ENCODE data around the gene KLHDC10.
"Not testable (repeated sequence)": the region's sequence is repeated elsewhere in the genome, so short reads cannot be mapped to it uniquely, and the experiment has no call there.

DNA sequence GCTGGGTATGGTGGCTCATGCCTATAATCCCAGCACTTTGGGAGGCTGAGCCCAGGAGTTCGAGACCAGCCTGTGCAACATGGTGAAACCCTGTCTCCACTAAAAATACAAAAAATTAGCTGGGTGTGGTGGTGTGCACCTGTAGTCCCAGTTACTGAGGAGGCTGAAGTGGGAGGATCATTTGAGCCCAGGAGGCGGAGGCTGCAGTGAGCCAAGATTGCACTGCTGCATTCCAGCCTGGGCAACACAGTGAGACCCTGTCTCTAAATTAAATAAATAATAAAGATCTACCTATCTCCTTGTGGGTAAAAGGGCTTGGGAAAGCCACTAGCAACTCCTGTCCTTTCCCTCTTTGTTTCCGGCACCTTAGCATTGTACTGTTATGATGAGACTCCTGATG, 56.5 kb downstream of the KLHDC10 start:
- TF ChIP-seq, protein P1, sequence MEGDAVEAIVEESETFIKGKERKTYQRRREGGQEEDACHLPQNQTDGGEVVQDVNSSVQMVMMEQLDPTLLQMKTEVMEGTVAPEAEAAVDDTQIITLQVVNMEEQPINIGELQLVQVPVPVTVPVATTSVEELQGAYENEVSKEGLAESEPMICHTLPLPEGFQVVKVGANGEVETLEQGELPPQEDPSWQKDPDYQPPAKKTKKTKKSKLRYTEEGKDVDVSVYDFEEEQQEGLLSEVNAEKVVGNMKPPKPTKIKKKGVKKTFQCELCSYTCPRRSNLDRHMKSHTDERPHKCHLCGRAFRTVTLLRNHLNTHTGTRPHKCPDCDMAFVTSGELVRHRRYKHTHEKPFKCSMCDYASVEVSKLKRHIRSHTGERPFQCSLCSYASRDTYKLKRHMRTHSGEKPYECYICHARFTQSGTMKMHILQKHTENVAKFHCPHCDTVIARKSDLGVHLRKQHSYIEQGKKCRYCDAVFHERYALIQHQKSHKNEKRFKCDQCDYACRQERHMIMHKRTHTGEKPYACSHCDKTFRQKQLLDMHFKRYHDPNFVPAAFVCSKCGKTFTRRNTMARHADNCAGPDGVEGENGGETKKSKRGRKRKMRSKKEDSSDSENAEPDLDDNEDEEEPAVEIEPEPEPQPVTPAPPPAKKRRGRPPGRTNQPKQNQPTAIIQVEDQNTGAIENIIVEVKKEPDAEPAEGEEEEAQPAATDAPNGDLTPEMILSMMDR (IDR thresholded peaks at IDR 0.05) = not testable (repeated sequence)
- not testable (repeated sequence) for TF ChIP-seq POLR2A (IDR thresholded peaks at IDR 0.05)

Data from vagina (tissue), 2 donors.